ENCODE results near the gene VPS51. TPM values are rescaled to one million over a fixed set of nuclear protein-coding genes. Genes with fewer than 3 reads are reported as not detected.

VPS51 gene
- polyA plus RNA-seq, 2 donors: 62.3 to 70.4 TPM

GRCh38 chr11:65071907-65072630 is 23.9 kb upstream of the VPS51 start:
- WGBS, 2 donors: 60 to 67% methylated on average over 4 of the region's 4 CpGs

GRCh38 chr11:65072631-65072966 is 23.4 kb upstream of the VPS51 start:
- 61 to 79% methylated on average over 1 of the region's 1 CpG for WGBS, 2 donors
- H3K36me3 ChIP-seq (ENCODE audit: control insufficient read depth in 2 of 2, insufficient read depth in 2 of 2, low read length in 1 of 2): no peaks in the 10 kb centered on the region
- H3K27ac ChIP-seq (ENCODE audit: low read depth in 2 of 2, low read length in 1 of 2): no peak overlapping the region
- no peak overlapping the region for H3K4me3 ChIP-seq (ENCODE audit: low read depth in 1 of 2, low read length in 2 of 2)
- H3K9me3 ChIP-seq (ENCODE audit: control insufficient read depth in 2 of 2, insufficient read depth in 1 of 2, low read depth in 1 of 2, low read length in 1 of 2): no peaks in the 10 kb centered on the region
- no peaks in the 10 kb centered on the region for H3K4me1 ChIP-seq (ENCODE audit: control insufficient read depth in 2 of 2, insufficient read depth in 2 of 2, low read length in 1 of 2)
- no peaks in the 10 kb centered on the region for H3K27me3 ChIP-seq (ENCODE audit: control insufficient read depth in 1 of 2, insufficient read depth in 2 of 2, low read length in 2 of 2)

More at GRCh38 chr11:65071907-65072630, 23.9 kb upstream of the VPS51 start:
- no peaks in the 10 kb centered on the region for H3K4me1 ChIP-seq (ENCODE audit: control insufficient read depth in 2 of 2, insufficient read depth in 2 of 2, low read length in 1 of 2)
- H3K27ac ChIP-seq (ENCODE audit: low read depth in 2 of 2, low read length in 1 of 2): no peak overlapping the region
- H3K36me3 ChIP-seq (ENCODE audit: control insufficient read depth in 2 of 2, insufficient read depth in 2 of 2, low read length in 1 of 2): no peaks in the 10 kb centered on the region
- H3K4me3 ChIP-seq (ENCODE audit: low read depth in 1 of 2, low read length in 2 of 2): no peak overlapping the region
- no peaks in the 10 kb centered on the region for H3K9me3 ChIP-seq (ENCODE audit: control insufficient read depth in 2 of 2, insufficient read depth in 1 of 2, low read depth in 1 of 2, low read length in 1 of 2)
- no peaks in the 10 kb centered on the region for H3K27me3 ChIP-seq (ENCODE audit: control insufficient read depth in 1 of 2, insufficient read depth in 2 of 2, low read length in 2 of 2)

- H3K4me1 ChIP-seq (ENCODE audit: control insufficient read depth in 2 of 2, insufficient read depth in 2 of 2, low read length in 1 of 2): no peaks in the 10 kb centered on the region
- peaks cover 0 to 3% of the 10 kb centered on the region in 2 donors for H3K36me3 ChIP-seq (ENCODE audit: control insufficient read depth in 2 of 2, insufficient read depth in 2 of 2, low read length in 1 of 2)
- H3K27me3 ChIP-seq (ENCODE audit: control insufficient read depth in 1 of 2, insufficient read depth in 2 of 2, low read length in 2 of 2): no peaks in the 10 kb centered on the region
- no peaks in the 10 kb centered on the region for H3K9me3 ChIP-seq (ENCODE audit: control insufficient read depth in 2 of 2, insufficient read depth in 1 of 2, low read depth in 1 of 2, low read length in 1 of 2)
- WGBS, 2 donors: 87 to 89% methylated on average over 4 of the region's 4 CpGs
- H3K27ac ChIP-seq (ENCODE audit: low read depth in 2 of 2, low read length in 1 of 2): no peak overlapping the region
- H3K4me3 ChIP-seq (ENCODE audit: low read depth in 1 of 2, low read length in 2 of 2): no peak overlapping the region
These were observed 18.6 kb upstream of the VPS51 start for GRCh38 chr11:65077451-65077850.

- H3K4me1 ChIP-seq (ENCODE audit: control insufficient read depth in 2 of 2, insufficient read depth in 2 of 2, low read length in 1 of 2): no peaks in the 10 kb centered on the region
- H3K4me3 ChIP-seq (ENCODE audit: low read depth in 1 of 2, low read length in 2 of 2): no peak overlapping the region
- 54 to 61% methylated on average over 3 of the region's 3 CpGs for WGBS, 2 donors
- H3K9me3 ChIP-seq (ENCODE audit: control insufficient read depth in 2 of 2, insufficient read depth in 1 of 2, low read depth in 1 of 2, low read length in 1 of 2): no peaks in the 10 kb centered on the region
- H3K27me3 ChIP-seq (ENCODE audit: control insufficient read depth in 1 of 2, insufficient read depth in 2 of 2, low read length in 2 of 2): no peaks in the 10 kb centered on the region
- H3K36me3 ChIP-seq (ENCODE audit: control insufficient read depth in 2 of 2, insufficient read depth in 2 of 2, low read length in 1 of 2): peaks cover 0 to 3% of the 10 kb centered on the region in 2 donors
- H3K27ac ChIP-seq (ENCODE audit: low read depth in 2 of 2, low read length in 1 of 2): no peak overlapping the region
These were observed 17.9 kb upstream of the VPS51 start for GRCh38 chr11:65078151-65078550.

GRCh38 chr11:65078786-65079342 is 17.1 kb upstream of the VPS51 start:
- 86 to 95% methylated on average over 9 of the region's 9 CpGs for WGBS, 2 donors
- Histone ChIP-seq H3K27ac (ENCODE audit: low read depth in 2 of 2, low read length in 1 of 2) (no peak overlapping the region), H3K4me3 (ENCODE audit: low read depth in 1 of 2, low read length in 2 of 2) (no peak overlapping the region)

GRCh38 chr11:65083134-65083833 is 12.7 kb upstream of the VPS51 start:
- H3K27ac ChIP-seq (ENCODE audit: low read depth in 2 of 2, low read length in 1 of 2): peak overlapping the region in 1 of 2 donors; percentile 6
- peaks cover 0 to 3% of the 10 kb centered on the region in 2 donors for H3K4me1 ChIP-seq (ENCODE audit: control insufficient read depth in 2 of 2, insufficient read depth in 2 of 2, low read length in 1 of 2)
- 2 to 7% methylated on average over 13 of the region's 13 CpGs for WGBS, 2 donors
- H3K36me3 ChIP-seq (ENCODE audit: control insufficient read depth in 2 of 2, insufficient read depth in 2 of 2, low read length in 1 of 2): peaks cover 16 to 23% of the 10 kb centered on the region in 2 donors
- no peaks in the 10 kb centered on the region for H3K9me3 ChIP-seq (ENCODE audit: control insufficient read depth in 2 of 2, insufficient read depth in 1 of 2, low read depth in 1 of 2, low read length in 1 of 2)
- H3K4me3 ChIP-seq (ENCODE audit: low read depth in 1 of 2, low read length in 2 of 2): peak overlapping the region; percentile 77 to 83
- no peaks in the 10 kb centered on the region for H3K27me3 ChIP-seq (ENCODE audit: control insufficient read depth in 1 of 2, insufficient read depth in 2 of 2, low read length in 2 of 2)

More at GRCh38 chr11:65078786-65079342, 17.1 kb upstream of the VPS51 start:
- no peaks in the 10 kb centered on the region for H3K9me3 ChIP-seq (ENCODE audit: control insufficient read depth in 2 of 2, insufficient read depth in 1 of 2, low read depth in 1 of 2, low read length in 1 of 2)
- H3K36me3 ChIP-seq (ENCODE audit: control insufficient read depth in 2 of 2, insufficient read depth in 2 of 2, low read length in 1 of 2): peaks cover 0 to 3% of the 10 kb centered on the region in 2 donors
- H3K27me3 ChIP-seq (ENCODE audit: control insufficient read depth in 1 of 2, insufficient read depth in 2 of 2, low read length in 2 of 2): no peaks in the 10 kb centered on the region
- no peaks in the 10 kb centered on the region for H3K4me1 ChIP-seq (ENCODE audit: control insufficient read depth in 2 of 2, insufficient read depth in 2 of 2, low read length in 1 of 2)

GRCh38 chr11:65083834-65084597 is 12.0 kb upstream of the VPS51 start, which contains the start of the genes CDCA5 and ZFPL1:
CDCA5 (minus strand) TSS chr11:65084040; CDS start chr11:65083978, 62 bp downstream.
ZFPL1 (plus strand) TSS chr11:65084222; CDS start chr11:65084699, 477 bp downstream.
- Histone ChIP-seq H3K27ac (ENCODE audit: low read depth in 2 of 2, low read length in 1 of 2) (peak within 1 kb of the TSS; percentile 98), H3K36me3 (ENCODE audit: control insufficient read depth in 2 of 2, insufficient read depth in 2 of 2, low read length in 1 of 2) (peaks cover 19 to 27% of the 10 kb centered on the region in 2 donors), H3K27me3 (ENCODE audit: control insufficient read depth in 1 of 2, insufficient read depth in 2 of 2, low read length in 2 of 2) (no peaks in the 10 kb centered on the region), H3K4me1 (ENCODE audit: control insufficient read depth in 2 of 2, insufficient read depth in 2 of 2, low read length in 1 of 2) (peaks cover 0 to 3% of the 10 kb centered on the region in 2 donors), H3K4me3 (ENCODE audit: low read depth in 1 of 2, low read length in 2 of 2) (peak within 1 kb of the TSS; percentile 77 to 83), H3K9me3 (ENCODE audit: control insufficient read depth in 2 of 2, insufficient read depth in 1 of 2, low read depth in 1 of 2, low read length in 1 of 2) (no peaks in the 10 kb centered on the region)
- 0% methylated on average over 79 of the region's 79 CpGs for WGBS, 2 donors

GRCh38 chr11:65084598-65085375 is 11.2 kb upstream of the VPS51 start:
- peaks cover 0 to 3% of the 10 kb centered on the region in 2 donors for H3K4me1 ChIP-seq (ENCODE audit: control insufficient read depth in 2 of 2, insufficient read depth in 2 of 2, low read length in 1 of 2)
- no peaks in the 10 kb centered on the region for H3K27me3 ChIP-seq (ENCODE audit: control insufficient read depth in 1 of 2, insufficient read depth in 2 of 2, low read length in 2 of 2)
- H3K36me3 ChIP-seq (ENCODE audit: control insufficient read depth in 2 of 2, insufficient read depth in 2 of 2, low read length in 1 of 2): peaks cover 19 to 29% of the 10 kb centered on the region in 2 donors
- 39 to 43% methylated on average over 23 of the region's 23 CpGs for WGBS, 2 donors
- peak overlapping the region; percentile 77 to 83 for H3K4me3 ChIP-seq (ENCODE audit: low read depth in 1 of 2, low read length in 2 of 2)
- no peaks in the 10 kb centered on the region for H3K9me3 ChIP-seq (ENCODE audit: control insufficient read depth in 2 of 2, insufficient read depth in 1 of 2, low read depth in 1 of 2, low read length in 1 of 2)
- H3K27ac ChIP-seq (ENCODE audit: low read depth in 2 of 2, low read length in 1 of 2): peak overlapping the region; percentile 98

Measured in esophagus (tissue), 2 donors.